HepG2 (cell line): ENCODE data around the gene SAMD8. TPM values are rescaled to one million over a fixed set of nuclear protein-coding genes. Genes with fewer than 3 reads are reported as not detected.

Source experiments
- ATAC-seq: fragments of 200-7000 bp; cut with Tn5 transposase; 3 replicates; pipeline ENCODE4 v1.9.1; 2020; ENCODE audit warnings: mild to moderate bottlenecking, moderate library complexity
- BruUV-seq: library from RNA; stranded (reverse); fragments of 400-500 nt; replicated peaks from 2 replicates; lab custom pipeline; 2021; lab: Mats Ljungman, UMichigan
- CTCF ChIA-PET: fragments of 300-600 bp; formaldehyde crosslinking; extraction: SDS; loops from one replicate; lab custom pipeline; 2021; ENCODE audit warnings: low total read pairs, inconsistent platforms, low intra/inter-chr PET ratio; lab: Yijun Ruan, JAX
- POLR2A ChIA-PET: fragments of 350-600 bp; sonication (Branson Sonifier 250); formaldehyde crosslinking; loops from one replicate; lab custom pipeline; 2020; ENCODE audit warnings: antibody characterized with exemption, inconsistent platforms; lab: Yijun Ruan, JAX
- DNase-seq: peaks from one replicate; pipeline ENCODE4 v3.0.0-alpha.2; 2015; ENCODE audit warnings: low spot score
- FAIRE-seq: peaks from 3 replicates; lab custom pipeline; 2011; peaks lifted over from hg19 to GRCh38; lab: Jason Lieb, UNC
- H2AFZ ChIP-seq: one replicate; pipeline ENCODE4 v1.6.1; 2011; ENCODE audit warnings: low read length, inconsistent platforms
- H3K27ac ChIP-seq: fragments of 300-600 bp; 3 replicates; pipeline ENCODE4 v1.8.0; 2011; ENCODE audit warnings: mixed run types, mild to moderate bottlenecking, mixed read lengths, low read length, inconsistent platforms; ENCODE audit not compliant: insufficient read depth; ENCODE audit errors: extremely low read length
- H3K27me3 ChIP-seq, 2 experiments: fragments of 200-600 bp in 1 of 2; 2 replicates in 1 of 2; 3 replicates in 1 of 2; pipeline versions ENCODE4 v1.6.0 to v1.8.0; 2011; ENCODE audit warnings: low read length in 2 of 2, mild to moderate bottlenecking in 2 of 2, moderate library complexity in 2 of 2, inconsistent platforms in 1 of 2; ENCODE audit not compliant: insufficient read depth in 2 of 2, control insufficient read depth in 1 of 2
- H3K36me3 ChIP-seq, 2 experiments: fragments of 200-600 bp in 1 of 2; replicated peaks in 1 of 2; 2 replicates in 1 of 2; 3 replicates in 1 of 2; pipeline versions ENCODE4 v1.5.1 to v1.8.0; 2011; ENCODE audit warnings: low read length in 2 of 2, inconsistent platforms in 1 of 2; ENCODE audit not compliant: insufficient read depth in 2 of 2, control insufficient read depth in 1 of 2
- H3K4me1 ChIP-seq: 2 replicates; pipeline ENCODE4 v1.5.1; 2012; ENCODE audit warnings: low read length, inconsistent platforms; ENCODE audit not compliant: insufficient read depth
- H3K4me2 ChIP-seq: 2 replicates; pipeline ENCODE4 v1.6.0; 2011; ENCODE audit warnings: low read depth, low read length, inconsistent platforms
- H3K4me3 ChIP-seq, 3 experiments: fragments of 200-600 bp in 1 of 3; sonication (generic), shearing (Covaris generic) in 1 of 3; replicated peaks in 1 of 3; 2 replicates each; pipeline ENCODE4 v1.5.1; 2011 to 2016; ENCODE audit warnings: low read length in 3 of 3, inconsistent platforms in 2 of 3, low read depth in 2 of 3, mild to moderate bottlenecking in 2 of 3, control low read depth in 1 of 3, mixed read lengths in 1 of 3; ENCODE audit not compliant: insufficient read depth in 1 of 3
- H3K79me2 ChIP-seq: one replicate; pipeline ENCODE4 v1.6.1; 2011; ENCODE audit warnings: low read length, inconsistent platforms; ENCODE audit not compliant: insufficient read depth
- H3K9ac ChIP-seq: 2 replicates; pipeline ENCODE4 v1.6.0; 2011; ENCODE audit warnings: mild to moderate bottlenecking, low read depth, low read length, inconsistent platforms; ENCODE audit not compliant: insufficient read depth
- H3K9me3 ChIP-seq: 2 replicates; pipeline ENCODE4 v1.5.1; 2012; ENCODE audit warnings: mild to moderate bottlenecking, low read length
- H4K20me1 ChIP-seq: 2 replicates; pipeline ENCODE4 v1.6.0; 2011; ENCODE audit warnings: inconsistent platforms, mild to moderate bottlenecking, low read length, moderate library complexity; ENCODE audit not compliant: insufficient read depth
- BATF2 ChIP-seq: sonication (generic); formaldehyde crosslinking; IDR thresholded peaks from 2 replicates; pipeline ENCODE4 v1.8.0; 2022; ENCODE audit warnings: mild to moderate bottlenecking, missing genetic modification reagents, moderate library complexity
- CEBPG ChIP-seq: IDR thresholded peaks from 2 replicates; pipeline ENCODE4 v1.6.1; 2016
- E2F1 ChIP-seq: sonication (generic); formaldehyde crosslinking; IDR thresholded peaks from 2 replicates; pipeline ENCODE4 v1.5.0; 2020; ENCODE audit warnings: missing genetic modification reagents
- GLMP ChIP-seq: sonication (generic); formaldehyde crosslinking; IDR thresholded peaks from 2 replicates; pipeline ENCODE4 v1.9.0; 2021; ENCODE audit warnings: missing genetic modification reagents, mild to moderate bottlenecking, borderline replicate concordance
- HIVEP1 ChIP-seq: sonication (generic); formaldehyde crosslinking; IDR thresholded peaks from 2 replicates; pipeline ENCODE4 v1.4.0; 2020; ENCODE audit warnings: mild to moderate bottlenecking, missing genetic modification reagents
- HNRNPLL ChIP-seq: fragments of 200-400 bp; formaldehyde crosslinking; IDR thresholded peaks from 2 replicates; pipeline ENCODE4 v1.6.1; 2017; ENCODE audit warnings: mild to moderate bottlenecking, low read depth, low read length; ENCODE audit not compliant: poor library complexity, severe bottlenecking
- HOXA7 ChIP-seq: sonication (generic); formaldehyde crosslinking; IDR thresholded peaks from 2 replicates; pipeline ENCODE4 v1.8.1; 2022; ENCODE audit warnings: mild to moderate bottlenecking, missing genetic modification reagents, moderate library complexity
- MLXIP ChIP-seq: sonication (generic); formaldehyde crosslinking; IDR thresholded peaks from 2 replicates; pipeline ENCODE4 v1.9.0; 2021; ENCODE audit warnings: missing genetic modification reagents, borderline replicate concordance
- MXD1 ChIP-seq: sonication (generic); formaldehyde crosslinking; IDR thresholded peaks from 2 replicates; pipeline ENCODE4 v1.4.0; 2020; ENCODE audit warnings: mild to moderate bottlenecking, missing genetic modification reagents
- PBX2 ChIP-seq: IDR thresholded peaks from 2 replicates; pipeline ENCODE4 v1.6.1; 2016; ENCODE audit warnings: control low read depth
- RBM22 ChIP-seq: fragments of 200-400 bp; formaldehyde crosslinking; optimal IDR thresholded peaks from 2 replicates; pipeline ENCODE3; 2017; ENCODE audit warnings: mild to moderate bottlenecking, low read length, moderate library complexity
- REL ChIP-seq: sonication (generic); formaldehyde crosslinking; conservative IDR thresholded peaks from 2 replicates; pipeline ENCODE4 v1.8.0; 2022; ENCODE audit warnings: mild to moderate bottlenecking, missing genetic modification reagents, moderate library complexity
- SNRNP70 ChIP-seq: fragments of 200-400 bp; formaldehyde crosslinking; IDR thresholded peaks from 2 replicates; pipeline ENCODE4 v1.6.1; 2017; ENCODE audit warnings: mild to moderate bottlenecking, low read depth, low read length, moderate library complexity
- ZBTB38 ChIP-seq: sonication (generic); formaldehyde crosslinking; IDR thresholded peaks from 2 replicates; pipeline ENCODE4 v1.5.1; 2020; ENCODE audit warnings: mild to moderate bottlenecking, missing genetic modification reagents
- ZGPAT ChIP-seq: IDR thresholded peaks from 2 replicates; pipeline ENCODE4 v1.6.1; 2016; ENCODE audit warnings: mild to moderate bottlenecking
- ZNF510 ChIP-seq: sonication (generic); formaldehyde crosslinking; IDR thresholded peaks from 2 replicates; pipeline ENCODE4 v1.4.0; 2020; ENCODE audit warnings: low read depth, mild to moderate bottlenecking, missing genetic modification reagents
- WGBS: methylation state at CpG from one replicate; pipeline ENCODE4 v1.1.6; 2017; ENCODE audit warnings: low lambda C conversion rate; 5-methylcytosine and 5-hydroxymethylcytosine counted together
- in situ Hi-C: cut with HindIII; loops from 2 replicates; pipeline ENCODE4 v1.10.0; 2017; ENCODE audit warnings: low pct_unique_long_range_greater_than_20kb; ENCODE audit not compliant: extremely low pct_ligation_motif_present
- intact Hi-C: fragments of 100-400 bp; cut with micrococcal nuclease; formaldehyde crosslinking; loops from one replicate; pipeline ENCODE4 v1.10.0; 2022; ENCODE audit not compliant: unreplicated experiment
- polyA plus RNA-seq, 8 experiments: library from polyadenylated mRNA; depleted of rRNA in 3 of 8; stranded (reverse) in 7 of 8; unstranded in 1 of 8; fragments of >200 nt; fragmentation: Illumina TruSeq in 4 of 8; extraction: Trizol in 4 of 8; gene quantifications; 2 replicates each; pipeline versions ENCODE4 v1.2.1 to v1.2.3, GENCODE V29; 2011 to 2016; ENCODE audit warnings: low read depth in 4 of 8, missing spikeins in 1 of 8, mixed read lengths in 1 of 8; ENCODE audit not compliant: insufficient read depth in 1 of 8
- total RNA-seq, 5 experiments: library from RNA; depleted of rRNA; stranded (reverse); fragments of >200 nt; fragmentation: Illumina TruSeq; extraction: Trizol; gene quantifications; 2 replicates each; pipeline ENCODE4 v1.2.3, GENCODE V29; 2016; ENCODE audit warnings: low read depth in 1 of 5

SAMD8 gene
- total and polyA plus RNA-seq, 2 of the 13 experiments (the other 11 are each of a cell fraction or from before 2014, with no cell fraction given) = 10.4 to 13.2 TPM

- intact Hi-C loops = no loop called here
- 93% methylated on average over 5 of the region's 5 CpGs for WGBS
- no peak overlapping the region for H3K9ac ChIP-seq
- H3K4me3 ChIP-seq = no peak overlapping the region
- ChIA-PET POLR2A (interaction anchor here (6.8 kb wide), 1 partner anchor 15 kb away, joined by 55 read pairs; the partner anchor contains the start of gene VDAC2), CTCF (no interaction called here)
- DNase-seq (no peak), ATAC-seq (no peak), FAIRE-seq (no peak)
- H3K36me3 ChIP-seq = peaks cover 17 to 68% of the 10 kb centered on the region in 2 experiments
- no peaks in the 10 kb centered on the region for H3K27me3 ChIP-seq
- no peak overlapping the region for H2AFZ ChIP-seq
- no TSS peak for BruUV-seq
- H3K79me2 ChIP-seq = peaks cover 67% of the 10 kb centered on the region
- H4K20me1 ChIP-seq = peaks cover 45% of the 10 kb centered on the region
- H3K27ac ChIP-seq = no peak overlapping the region
- peaks cover 67% of the 10 kb centered on the region for H3K4me1 ChIP-seq
- in situ Hi-C loops = no loop called here
- H3K4me2 ChIP-seq = no peak overlapping the region
- no peaks in the 10 kb centered on the region for H3K9me3 ChIP-seq
- TF ChIP-seq GLMP (CRISPR knock-in tag) (no peak), E2F1 (CRISPR knock-in tag) (no peak), CEBPG (CRISPR knock-in tag) (no peak), ZBTB38 (CRISPR knock-in tag) (no peak), ZGPAT (CRISPR knock-in tag) (no peak), RBM22 (no peak), MXD1 (CRISPR knock-in tag) (no peak), PBX2 (no peak), REL (CRISPR knock-in tag) (no peak), ZNF510 (CRISPR knock-in tag) (no peak), HIVEP1 (CRISPR knock-in tag) (no peak), HOXA7 (no peak), BATF2 (CRISPR knock-in tag) (no peak), MLXIP (CRISPR knock-in tag) (no peak), SNRNP70 (no peak), HNRNPLL (no peak)
Observed at GRCh38 chr10:75226656-75227055, 115.2 kb downstream of the SAMD8 start.
